Endothelial cell (in vitro differentiated cells): ENCODE measurements around the gene ZFYVE27. TPM values are rescaled to one million over a fixed set of nuclear protein-coding genes. Genes with fewer than 3 reads are reported as not detected.

Experiments
- DNase-seq: peaks from one replicate; pipeline ENCODE4 v3.0.0; 2021; ENCODE audit warnings: low spot score
- H3K27ac Mint-ChIP-seq: one replicate; pipeline ENCODE4 v1.8.0; 2021; ENCODE audit warnings: mixed read lengths, inconsistent platforms; ENCODE audit not compliant: unreplicated experiment
- H3K27me3 Mint-ChIP-seq: one replicate; pipeline ENCODE4 v1.8.0; 2021; ENCODE audit warnings: mild to moderate bottlenecking, moderate library complexity, mixed read lengths, inconsistent platforms; ENCODE audit not compliant: unreplicated experiment
- H3K36me3 Mint-ChIP-seq: one replicate; pipeline ENCODE4 v1.8.0; 2021; ENCODE audit warnings: mild to moderate bottlenecking, low read depth, mixed read lengths, inconsistent platforms; ENCODE audit not compliant: unreplicated experiment
- H3K4me1 Mint-ChIP-seq: one replicate; pipeline ENCODE4 v1.8.0; 2021; ENCODE audit warnings: mild to moderate bottlenecking, mixed read lengths, inconsistent platforms; ENCODE audit not compliant: unreplicated experiment
- H3K4me3 Mint-ChIP-seq: one replicate; pipeline ENCODE4 v1.8.0; 2021; ENCODE audit warnings: mild to moderate bottlenecking, mixed read lengths, inconsistent platforms; ENCODE audit not compliant: unreplicated experiment
- H3K9me3 Mint-ChIP-seq: one replicate; pipeline ENCODE4 v1.8.0; 2021; ENCODE audit warnings: mixed read lengths, inconsistent platforms; ENCODE audit not compliant: unreplicated experiment
- total RNA-seq: library from RNA; stranded (reverse); fragmentation: NEBNext Ultra II Directional; extraction: Animal tissue kit (Norgen Biotek cat#: 25700); gene quantifications from one replicate; pipeline ENCODE4 v1.2.1, GENCODE V29; 2021; ENCODE audit not compliant: unreplicated experiment
- TF ChIP-seq, protein P1 (sequence below): fragments of 200-600 bp; sonication (generic); IDR thresholded peaks from one replicate; pipeline ENCODE4 v1.5.0; 2021; ENCODE audit warnings: antibody characterized with exemption; ENCODE audit not compliant: unreplicated experiment

Gene ZFYVE27
- total RNA-seq, 1 donor from 2014 or later = 19.2 TPM

DNA sequence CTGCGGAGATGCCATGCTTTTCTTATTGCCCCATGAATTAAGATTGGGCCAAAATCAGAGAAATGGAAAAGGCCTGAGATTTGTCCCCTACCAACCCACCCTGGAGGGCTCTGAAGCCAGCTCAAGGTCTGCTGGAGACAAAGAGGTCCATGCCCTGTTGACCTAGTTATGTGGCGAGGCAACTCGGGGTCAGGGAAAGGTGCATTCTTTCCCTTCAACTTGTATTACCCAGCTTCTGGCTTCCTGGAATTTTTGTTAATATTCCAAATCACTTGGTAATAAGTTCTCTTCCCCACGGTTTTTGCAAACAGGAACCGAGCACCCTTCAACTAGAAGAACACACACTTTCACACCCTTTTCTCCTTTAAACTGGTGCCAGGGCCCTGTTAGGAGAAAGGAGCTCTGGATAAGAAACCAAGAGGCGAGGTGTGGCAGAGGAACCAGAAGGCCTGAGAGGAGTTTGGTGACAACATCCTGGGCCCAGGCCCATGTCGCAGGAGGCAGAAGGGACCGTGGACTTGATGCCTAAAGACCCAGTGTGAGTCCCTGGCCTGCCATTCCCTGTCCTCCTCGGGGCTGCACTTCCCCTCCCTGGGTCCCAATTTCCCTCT, 47.4 kb downstream of the ZFYVE27 start:
- peaks cover 14% of the 10 kb centered on the region for H3K4me1 Mint-ChIP-seq
- H3K4me3 Mint-ChIP-seq = no peak overlapping the region
- H3K27ac Mint-ChIP-seq = no peak overlapping the region
- no peak for DNase-seq
- H3K36me3 Mint-ChIP-seq = no peaks in the 10 kb centered on the region
- TF ChIP-seq, protein P1, sequence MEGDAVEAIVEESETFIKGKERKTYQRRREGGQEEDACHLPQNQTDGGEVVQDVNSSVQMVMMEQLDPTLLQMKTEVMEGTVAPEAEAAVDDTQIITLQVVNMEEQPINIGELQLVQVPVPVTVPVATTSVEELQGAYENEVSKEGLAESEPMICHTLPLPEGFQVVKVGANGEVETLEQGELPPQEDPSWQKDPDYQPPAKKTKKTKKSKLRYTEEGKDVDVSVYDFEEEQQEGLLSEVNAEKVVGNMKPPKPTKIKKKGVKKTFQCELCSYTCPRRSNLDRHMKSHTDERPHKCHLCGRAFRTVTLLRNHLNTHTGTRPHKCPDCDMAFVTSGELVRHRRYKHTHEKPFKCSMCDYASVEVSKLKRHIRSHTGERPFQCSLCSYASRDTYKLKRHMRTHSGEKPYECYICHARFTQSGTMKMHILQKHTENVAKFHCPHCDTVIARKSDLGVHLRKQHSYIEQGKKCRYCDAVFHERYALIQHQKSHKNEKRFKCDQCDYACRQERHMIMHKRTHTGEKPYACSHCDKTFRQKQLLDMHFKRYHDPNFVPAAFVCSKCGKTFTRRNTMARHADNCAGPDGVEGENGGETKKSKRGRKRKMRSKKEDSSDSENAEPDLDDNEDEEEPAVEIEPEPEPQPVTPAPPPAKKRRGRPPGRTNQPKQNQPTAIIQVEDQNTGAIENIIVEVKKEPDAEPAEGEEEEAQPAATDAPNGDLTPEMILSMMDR = no peak
- H3K9me3 Mint-ChIP-seq = no peaks in the 10 kb centered on the region
- no peaks in the 10 kb centered on the region for H3K27me3 Mint-ChIP-seq

DNA sequence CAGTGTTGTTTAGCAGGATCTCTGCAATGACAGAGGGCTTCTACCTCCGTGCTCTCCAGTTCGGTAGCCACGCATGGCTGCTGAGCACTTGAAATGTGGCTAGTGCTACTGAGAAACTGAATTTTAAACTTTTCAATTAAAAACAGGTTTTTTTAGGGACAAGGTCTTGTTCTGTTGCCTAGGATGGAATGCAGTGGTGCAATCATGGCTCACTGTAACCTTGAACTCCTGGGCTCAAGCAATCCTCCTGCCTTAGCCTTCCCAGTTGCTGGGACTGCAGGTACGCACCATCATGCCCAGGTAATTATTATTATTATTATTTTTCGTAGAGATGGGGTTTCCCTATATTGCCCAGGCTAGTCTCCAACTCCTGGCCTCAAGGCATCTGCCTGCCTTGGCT, 48.3 kb downstream of the ZFYVE27 start:
- no peak for DNase-seq
- peaks cover 14% of the 10 kb centered on the region for H3K4me1 Mint-ChIP-seq
- no peaks in the 10 kb centered on the region for H3K36me3 Mint-ChIP-seq
- peaks cover 2% of the 10 kb centered on the region for H3K27me3 Mint-ChIP-seq
- TF ChIP-seq, protein P1 = no peak
- no peak overlapping the region for H3K4me3 Mint-ChIP-seq
- H3K27ac Mint-ChIP-seq = no peak overlapping the region
- no peaks in the 10 kb centered on the region for H3K9me3 Mint-ChIP-seq

DNA sequence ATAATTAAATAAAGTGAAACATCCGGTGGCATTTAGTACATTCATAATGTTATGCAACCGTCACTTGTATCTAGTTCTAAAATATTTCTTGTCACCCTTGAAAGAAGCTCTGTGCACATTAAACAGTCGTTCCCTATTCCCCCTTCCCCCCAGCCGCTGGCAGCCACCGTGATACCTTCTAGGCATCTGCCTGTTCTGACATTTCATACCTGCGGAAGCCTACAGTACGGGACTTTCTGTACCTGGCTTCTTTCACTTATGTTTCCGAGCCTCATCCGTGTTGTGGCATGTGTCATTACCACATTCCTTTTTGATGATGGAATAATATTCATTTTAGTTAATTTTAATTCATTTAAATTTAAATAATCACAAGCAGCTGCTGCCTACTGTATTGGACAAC, 48.8 kb downstream of the ZFYVE27 start:
- peaks cover 13% of the 10 kb centered on the region for H3K4me1 Mint-ChIP-seq
- no peak for DNase-seq

GRCh38 chr10:97788552-97789442, 51.9 kb downstream of the ZFYVE27 start:
- Mint-ChIP-seq H3K36me3 (no peaks in the 10 kb centered on the region), H3K27me3 (peaks cover 4% of the 10 kb centered on the region), H3K27ac (no peak overlapping the region), H3K4me1 (no peaks in the 10 kb centered on the region), H3K4me3 (no peak overlapping the region), H3K9me3 (no peaks in the 10 kb centered on the region)
- DNase-seq = no peak
- TF ChIP-seq, protein P1 = no peak

More for the DNA sequence above, 48.8 kb downstream of the ZFYVE27 start:
- H3K9me3 Mint-ChIP-seq = no peaks in the 10 kb centered on the region
- TF ChIP-seq, protein P1 = no peak
- peaks cover 2% of the 10 kb centered on the region for H3K27me3 Mint-ChIP-seq
- H3K36me3 Mint-ChIP-seq = no peaks in the 10 kb centered on the region
- no peak overlapping the region for H3K27ac Mint-ChIP-seq
- no peak overlapping the region for H3K4me3 Mint-ChIP-seq
